ENCODE results near the gene SELENOS.
A peak's percentile ranks its signal among the peaks of the same experiment; 100 is the strongest.
"Not testable (repeated sequence)": the region's sequence is repeated elsewhere in the genome, so short reads cannot be mapped to it uniquely, and the experiment has no call there.

The SELENOS gene

GRCh38 chr15:101309436-101310160, 32.3 kb upstream of the SELENOS start:
- DNase-seq (ENCODE audit: low spot score): no peak

GRCh38 chr15:101308604-101309435, 31.5 kb upstream of the SELENOS start:
- DNase-seq (ENCODE audit: low spot score): no peak

- DNase-seq (ENCODE audit: low spot score): no peak
Measured at GRCh38 chr15:101307897-101308603, 30.8 kb upstream of the SELENOS start.

GRCh38 chr15:101307048-101307896, 30.0 kb upstream of the SELENOS start:
- DNase-seq (ENCODE audit: low spot score): no peak

- DNase-seq (ENCODE audit: low spot score): no peak
Measured at GRCh38 chr15:101306341-101307047, 29.2 kb upstream of the SELENOS start.

GRCh38 chr15:101305820-101306255, 28.6 kb upstream of the SELENOS start:
- DNase-seq (ENCODE audit: low spot score): no peak

- no peak for DNase-seq (ENCODE audit: low spot score)
Measured at GRCh38 chr15:101303408-101303807, 26.1 kb upstream of the SELENOS start.

- DNase-seq (ENCODE audit: low spot score): no peak
Measured at GRCh38 chr15:101296418-101297405, 19.4 kb upstream of the SELENOS start.

- no peak for DNase-seq (ENCODE audit: low spot score)
Measured at GRCh38 chr15:101295607-101296161, 18.4 kb upstream of the SELENOS start.

GRCh38 chr15:101294731-101295606, 17.7 kb upstream of the SELENOS start, which contains the start of gene SNRPA1:
Gene SNRPA1, minus strand, starts transcription at chr15:101295248. Its CDS starts 70 bp downstream, at chr15:101295178.
- DNase-seq (ENCODE audit: low spot score): peak; percentile 97

- DNase-seq (ENCODE audit: low spot score): no peak
Measured at GRCh38 chr15:101293122-101293521, 15.8 kb upstream of the SELENOS start.

- DNase-seq (ENCODE audit: low spot score): peak; percentile 69
Measured at GRCh38 chr15:101288905-101289513, 11.7 kb upstream of the SELENOS start.

GRCh38 chr15:101287342-101287741, 10.1 kb upstream of the SELENOS start:
- not testable (repeated sequence) for DNase-seq (ENCODE audit: low spot score)

- no peak for DNase-seq (ENCODE audit: low spot score)
Measured at GRCh38 chr15:101286471-101287114, 9.3 kb upstream of the SELENOS start.

- DNase-seq (ENCODE audit: low spot score): no peak
Measured at GRCh38 chr15:101283931-101284330, 6.6 kb upstream of the SELENOS start.

- DNase-seq (ENCODE audit: low spot score): no peak
Measured at GRCh38 chr15:101280007-101280406, 2.7 kb upstream of the SELENOS start.

GRCh38 chr15:101277943-101278564, 769 bp upstream of the SELENOS start:
- no peak for DNase-seq (ENCODE audit: low spot score)

Data from activated CD4-positive, alpha-beta T cell treated with anti-CD3 and anti-CD28 coated beads, Interleukin-2, Interleukin-4, amounts not matched to agents 100 ng/mL and 50 ng/mL, durations not matched to agents 16 hours and 8 hours (primary cell).